ENCODE measurements around the gene POGK.
A peak's percentile ranks its signal among the peaks of the same experiment; 100 is the strongest.
"Not testable (repeated sequence)": the region's sequence is repeated elsewhere in the genome, so short reads cannot be mapped to it uniquely, and the experiment has no call there.

The POGK gene

GRCh38 chr1:166838766-166839599, at the start of gene POGK:
TSS of gene POGK (plus strand) at chr1:166839475. CDS start at chr1:166840957, 1,482 bp downstream.
- peak; percentile 82 for DNase-seq (ENCODE audit: low spot score)

- DNase-seq (ENCODE audit: low spot score), result no peak
Measured at GRCh38 chr1:166796620-166797236, 42.5 kb upstream of the POGK start.

- no peak for DNase-seq (ENCODE audit: low spot score)
Measured at GRCh38 chr1:166808952-166809351, 30.3 kb upstream of the POGK start.

GRCh38 chr1:166811691-166812090, 27.6 kb upstream of the POGK start:
- DNase-seq (ENCODE audit: low spot score), result no peak

GRCh38 chr1:166813508-166814223, 25.6 kb upstream of the POGK start:
- DNase-seq (ENCODE audit: low spot score), result no peak

GRCh38 chr1:166814611-166815010, 24.7 kb upstream of the POGK start:
- DNase-seq (ENCODE audit: low spot score), result no peak

- DNase-seq (ENCODE audit: low spot score), result no peak
Measured at GRCh38 chr1:166819974-166820373, 19.3 kb upstream of the POGK start.

GRCh38 chr1:166822385-166822784, 16.9 kb upstream of the POGK start:
- no peak for DNase-seq (ENCODE audit: low spot score)

GRCh38 chr1:166827426-166827825, 11.8 kb upstream of the POGK start:
- no peak for DNase-seq (ENCODE audit: low spot score)

- not testable (repeated sequence) for DNase-seq (ENCODE audit: low spot score)
Measured at GRCh38 chr1:166829762-166830161, 9.5 kb upstream of the POGK start.

- DNase-seq (ENCODE audit: low spot score), result no peak
Measured at GRCh38 chr1:166836733-166837132, 2.5 kb upstream of the POGK start.

GRCh38 chr1:166839600-166840308, 479 bp downstream of the POGK start:
- peak; percentile 25 for DNase-seq (ENCODE audit: low spot score)

GRCh38 chr1:166840309-166841274, 1.3 kb downstream of the POGK start:
- no peak for DNase-seq (ENCODE audit: low spot score)

GRCh38 chr1:166843322-166843721, 4.0 kb downstream of the POGK start:
- DNase-seq (ENCODE audit: low spot score), result no peak

- DNase-seq (ENCODE audit: low spot score), result no peak
Measured at GRCh38 chr1:166843769-166844596, 4.7 kb downstream of the POGK start.

- DNase-seq (ENCODE audit: low spot score), result no peak
Measured at GRCh38 chr1:166844791-166845190, 5.5 kb downstream of the POGK start.

- no peak for DNase-seq (ENCODE audit: low spot score)
Measured at GRCh38 chr1:166848193-166848592, 8.9 kb downstream of the POGK start.

- DNase-seq (ENCODE audit: low spot score), result no peak
Measured at GRCh38 chr1:166849135-166849534, 9.9 kb downstream of the POGK start.

- no peak for DNase-seq (ENCODE audit: low spot score)
Measured at GRCh38 chr1:166852918-166853317, 13.6 kb downstream of the POGK start.

GRCh38 chr1:166855558-166855957, 16.3 kb downstream of the POGK start:
- DNase-seq (ENCODE audit: low spot score), result no peak
